Stomach smooth muscle (tissue), 2 donors: ENCODE measurements around the gene AQP6.

Experiments
- H3K27ac ChIP-seq: one replicate; pipeline ENCODE4 v1.7.0; 2013; ENCODE audit warnings: mild to moderate bottlenecking, low read length, inconsistent platforms
- H3K27me3 ChIP-seq, 2 donors: one replicate each; pipeline ENCODE4 v1.7.0; 2013; ENCODE audit warnings: low read length in 2 of 2; ENCODE audit not compliant: insufficient read depth in 2 of 2, control insufficient read depth in 1 of 2
- H3K36me3 ChIP-seq, 2 donors: one replicate each; pipeline ENCODE4 v1.7.0; 2013; ENCODE audit warnings: low read length in 2 of 2; ENCODE audit not compliant: control insufficient read depth in 2 of 2, insufficient read depth in 2 of 2
- H3K4me1 ChIP-seq: one replicate; pipeline ENCODE4 v1.7.0; 2013; ENCODE audit warnings: low read length; ENCODE audit not compliant: control insufficient read depth, insufficient read depth
- H3K4me3 ChIP-seq, 2 donors: one replicate each; pipeline ENCODE4 v1.7.0; 2013; ENCODE audit warnings: low read length in 2 of 2
- H3K9ac ChIP-seq, 2 donors: one replicate each; pipeline ENCODE4 v1.7.0; 2013; ENCODE audit warnings: low read length in 2 of 2, mild to moderate bottlenecking in 1 of 2
- H3K9me3 ChIP-seq, 2 donors: one replicate each; pipeline ENCODE4 v1.7.0; 2013; ENCODE audit warnings: low read length in 2 of 2; ENCODE audit not compliant: control insufficient read depth in 2 of 2
- donor health status: healthy.
- donor health status: Pancreatic carcinoma.

The AQP6 gene

GRCh38 chr12:49966511-49967041, 6.2 kb upstream of the AQP6 start:
- H3K4me1 ChIP-seq, result peaks cover 14% of the 10 kb centered on the region
- H3K9me3 ChIP-seq, result no peaks in the 10 kb centered on the region
- no peaks in the 10 kb centered on the region for H3K36me3 ChIP-seq
- H3K9ac ChIP-seq, result no peak overlapping the region
- no peak overlapping the region for H3K4me3 ChIP-seq
- H3K27me3 ChIP-seq, result peaks cover 4 to 11% of the 10 kb centered on the region in 2 donors
- H3K27ac ChIP-seq, result no peak overlapping the region

GRCh38 chr12:49967042-49967776, 5.5 kb upstream of the AQP6 start:
- Histone ChIP-seq H3K9me3 (no peaks in the 10 kb centered on the region), H3K9ac (peak overlapping the region; percentile 6 to 21), H3K4me1 (peaks cover 14% of the 10 kb centered on the region), H3K36me3 (no peaks in the 10 kb centered on the region), H3K4me3 (peak overlapping the region; percentile 74 to 75), H3K27ac (no peak overlapping the region), H3K27me3 (peaks cover 4 to 11% of the 10 kb centered on the region in 2 donors)

GRCh38 chr12:49967777-49968250, 4.9 kb upstream of the AQP6 start:
- peak overlapping the region; percentile 74 to 75 for H3K4me3 ChIP-seq
- peaks cover 4 to 11% of the 10 kb centered on the region in 2 donors for H3K27me3 ChIP-seq
- no peak overlapping the region for H3K27ac ChIP-seq
- no peaks in the 10 kb centered on the region for H3K9me3 ChIP-seq
- no peak overlapping the region for H3K9ac ChIP-seq
- no peaks in the 10 kb centered on the region for H3K36me3 ChIP-seq
- peaks cover 14% of the 10 kb centered on the region for H3K4me1 ChIP-seq

- H3K9me3 ChIP-seq, result no peaks in the 10 kb centered on the region
- no peaks in the 10 kb centered on the region for H3K36me3 ChIP-seq
- peaks cover 14% of the 10 kb centered on the region for H3K4me1 ChIP-seq
- H3K27ac ChIP-seq, result no peak overlapping the region
- H3K4me3 ChIP-seq, result no peak overlapping the region
- H3K27me3 ChIP-seq, result peaks cover 4 to 11% of the 10 kb centered on the region in 2 donors
- no peak overlapping the region for H3K9ac ChIP-seq
These were observed 4.3 kb upstream of the AQP6 start for GRCh38 chr12:49968471-49968870.

- Histone ChIP-seq H3K4me3 (no peak overlapping the region), H3K27me3 (peaks cover 4 to 11% of the 10 kb centered on the region in 2 donors), H3K27ac (no peak overlapping the region), H3K4me1 (peaks cover 16% of the 10 kb centered on the region), H3K36me3 (no peaks in the 10 kb centered on the region), H3K9ac (no peak overlapping the region), H3K9me3 (no peaks in the 10 kb centered on the region)
These were observed 3.7 kb upstream of the AQP6 start for GRCh38 chr12:49969027-49969426.

GRCh38 chr12:49969651-49970429, 2.9 kb upstream of the AQP6 start:
- Histone ChIP-seq H3K27ac (no peak overlapping the region), H3K4me3 (no peak overlapping the region), H3K27me3 (peaks cover 4 to 11% of the 10 kb centered on the region in 2 donors), H3K36me3 (no peaks in the 10 kb centered on the region), H3K9ac (no peak overlapping the region), H3K4me1 (peaks cover 24% of the 10 kb centered on the region), H3K9me3 (no peaks in the 10 kb centered on the region)

- peaks cover 4 to 11% of the 10 kb centered on the region in 2 donors for H3K27me3 ChIP-seq
- H3K9ac ChIP-seq, result no peak overlapping the region
These were observed 2.1 kb upstream of the AQP6 start for GRCh38 chr12:49970658-49971057.

GRCh38 chr12:49971141-49971540, 1.6 kb upstream of the AQP6 start:
- H3K4me1 ChIP-seq, result peaks cover 33% of the 10 kb centered on the region
- H3K27me3 ChIP-seq, result peaks cover 4 to 11% of the 10 kb centered on the region in 2 donors
- H3K9me3 ChIP-seq, result no peaks in the 10 kb centered on the region
- no peak overlapping the region for H3K4me3 ChIP-seq
- H3K27ac ChIP-seq, result no peak overlapping the region
- no peak overlapping the region for H3K9ac ChIP-seq
- no peaks in the 10 kb centered on the region for H3K36me3 ChIP-seq

More at GRCh38 chr12:49970658-49971057, 2.1 kb upstream of the AQP6 start:
- Histone ChIP-seq H3K9me3 (no peaks in the 10 kb centered on the region), H3K27ac (no peak overlapping the region), H3K4me3 (no peak overlapping the region), H3K4me1 (peaks cover 32% of the 10 kb centered on the region), H3K36me3 (no peaks in the 10 kb centered on the region)

- Histone ChIP-seq H3K9me3 (no peaks in the 10 kb centered on the region), H3K4me1 (peaks cover 27% of the 10 kb centered on the region), H3K9ac (no peak overlapping the region), H3K27me3 (peaks cover 4 to 11% of the 10 kb centered on the region in 2 donors), H3K36me3 (no peaks in the 10 kb centered on the region), H3K27ac (no peak overlapping the region), H3K4me3 (no peak overlapping the region)
These were observed 618 bp upstream of the AQP6 start for GRCh38 chr12:49972129-49972528.

GRCh38 chr12:49973361-49973830, 649 bp downstream of the AQP6 start:
- H3K27me3 ChIP-seq, result peaks cover under 1 to 6% of the 10 kb centered on the region in 2 donors
- no peak overlapping the region for H3K4me3 ChIP-seq
- H3K4me1 ChIP-seq, result peaks cover 20% of the 10 kb centered on the region
- no peaks in the 10 kb centered on the region for H3K36me3 ChIP-seq
- H3K9ac ChIP-seq, result no peak overlapping the region
- no peak overlapping the region for H3K27ac ChIP-seq
- H3K9me3 ChIP-seq, result no peaks in the 10 kb centered on the region
